NAMALWA (cell line): ENCODE results near the gene PRSS37.
"Not testable (repeated sequence)": the region's sequence is repeated elsewhere in the genome, so short reads cannot be mapped to it uniquely, and the experiment has no call there.

Experiments
- DNase-seq: peaks from one replicate; pipeline ENCODE4 v3.0.0-alpha.2; 2015; ENCODE audit warnings: low spot score

PRSS37 gene, protein sequence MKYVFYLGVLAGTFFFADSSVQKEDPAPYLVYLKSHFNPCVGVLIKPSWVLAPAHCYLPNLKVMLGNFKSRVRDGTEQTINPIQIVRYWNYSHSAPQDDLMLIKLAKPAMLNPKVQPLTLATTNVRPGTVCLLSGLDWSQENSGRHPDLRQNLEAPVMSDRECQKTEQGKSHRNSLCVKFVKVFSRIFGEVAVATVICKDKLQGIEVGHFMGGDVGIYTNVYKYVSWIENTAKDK

GRCh38 chr7:141841385-141841784 lies at the start of gene PRSS37:
TSS of gene PRSS37 (minus strand) at chr7:141841485. CDS start at chr7:141841049, 436 bp downstream.
- DNase-seq = no peak

DNA sequence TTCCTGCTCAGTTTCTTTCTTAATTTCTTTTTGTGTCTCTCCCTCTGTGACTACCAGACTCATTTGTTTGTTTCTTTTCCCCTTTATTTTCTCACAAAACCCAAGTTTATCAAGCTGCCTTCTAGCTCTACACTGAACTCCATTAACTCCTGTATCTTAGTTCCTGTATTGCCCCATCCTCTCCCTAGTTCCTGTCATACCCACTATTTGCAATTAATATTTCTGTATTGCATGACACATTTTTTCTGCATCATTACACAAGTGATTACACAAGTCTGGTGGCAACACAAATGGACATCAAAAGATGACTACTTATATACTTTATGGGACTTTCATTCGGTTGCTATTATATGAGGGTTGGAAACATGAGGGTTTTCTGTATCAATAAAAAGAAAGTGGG lies 48.0 kb upstream of the PRSS37 start:
- DNase-seq = no peak

GRCh38 chr7:141884539-141885225 lies 43.4 kb upstream of the PRSS37 start:
- DNase-seq = no peak

GRCh38 chr7:141880960-141881359 lies 39.7 kb upstream of the PRSS37 start:
- no peak for DNase-seq

GRCh38 chr7:141877365-141877764 lies 36.1 kb upstream of the PRSS37 start:
- DNase-seq = no peak

DNA sequence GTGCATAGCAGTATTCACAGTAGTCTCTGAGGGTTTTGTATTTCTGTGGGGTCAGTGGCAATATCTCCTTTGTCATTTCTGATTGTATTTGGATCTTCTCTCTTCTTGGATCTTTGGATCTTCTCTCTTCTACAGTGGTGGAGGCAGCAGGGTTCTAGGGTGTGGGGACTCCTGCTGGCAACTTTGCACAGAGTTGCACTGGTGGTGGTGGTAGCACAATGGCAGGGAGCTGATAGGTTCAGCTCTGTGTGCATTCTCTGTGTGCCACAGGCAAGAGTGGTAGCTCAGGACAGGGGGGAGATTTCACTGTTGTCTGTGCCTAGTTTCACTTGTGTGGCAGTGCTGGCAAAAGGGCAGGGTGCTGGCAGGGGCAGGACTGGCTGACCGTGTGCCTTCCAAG lies 35.1 kb upstream of the PRSS37 start:
- DNase-seq = no peak

DNA sequence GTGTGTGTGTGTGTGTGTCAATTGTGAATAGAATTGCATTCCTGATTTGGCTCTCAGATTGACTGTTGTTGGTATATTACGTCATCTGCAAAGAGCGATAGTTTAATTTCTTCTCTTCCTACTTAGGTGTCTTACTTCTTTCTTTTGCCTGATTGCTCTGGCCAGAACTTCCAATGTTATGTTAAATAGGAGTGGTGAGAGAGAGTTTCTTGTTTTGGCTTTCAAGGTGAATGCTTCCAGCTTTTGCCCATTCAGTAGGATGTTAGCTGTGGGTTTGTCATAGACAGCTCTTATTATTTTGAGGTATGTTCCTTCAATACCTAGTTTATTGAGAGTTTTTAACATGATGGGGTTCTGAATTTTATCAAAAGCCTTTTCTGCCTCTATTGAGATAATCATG lies 34.2 kb upstream of the PRSS37 start:
- DNase-seq = no peak

DNA sequence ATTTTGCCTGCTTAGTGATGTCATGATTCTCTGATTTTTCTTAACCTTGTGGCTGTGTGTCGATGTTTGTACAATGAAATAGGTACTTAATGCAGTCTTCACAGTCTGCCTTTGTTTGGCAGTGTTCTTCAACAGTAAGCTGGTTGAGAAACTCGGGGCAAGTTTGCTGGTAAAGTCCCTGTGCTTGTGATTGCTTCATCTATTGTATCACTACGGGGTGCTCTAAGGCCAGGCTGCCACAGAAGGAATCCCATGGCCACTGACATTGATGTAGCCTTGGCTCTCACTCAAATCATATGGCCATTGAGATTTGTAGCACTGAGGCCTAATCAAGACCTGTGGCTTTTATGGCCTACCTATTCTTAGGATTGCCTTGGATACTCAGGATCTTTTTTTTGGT lies 33.5 kb upstream of the PRSS37 start:
- DNase-seq = no peak

GRCh38 chr7:141872931-141873330 lies 31.6 kb upstream of the PRSS37 start:
- peak; percentile 16 for DNase-seq

GRCh38 chr7:141866974-141867373 lies 25.7 kb upstream of the PRSS37 start:
- DNase-seq = no peak

- no peak for DNase-seq
These were observed 23.6 kb upstream of the PRSS37 start for GRCh38 chr7:141864765-141865447.

DNA sequence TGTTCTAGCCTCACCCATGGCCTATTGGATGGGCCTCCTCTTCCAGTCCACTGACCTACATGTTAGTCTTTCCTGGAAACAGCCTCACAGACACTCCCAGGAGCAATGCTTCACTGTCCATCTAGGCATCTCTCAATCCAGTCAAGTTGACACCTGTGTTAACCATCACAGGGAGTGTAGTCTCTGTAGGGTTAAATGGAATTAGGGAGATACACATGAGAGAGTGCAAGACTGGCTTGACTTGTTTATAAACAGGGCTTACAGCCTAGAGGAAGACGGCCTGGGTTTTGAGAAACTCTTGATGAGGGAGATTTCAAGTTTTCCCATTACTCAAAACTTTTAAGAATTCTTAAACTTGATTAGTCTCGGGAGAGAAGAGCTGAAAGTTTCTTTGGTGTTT lies 18.9 kb upstream of the PRSS37 start:
- DNase-seq = no peak

DNA sequence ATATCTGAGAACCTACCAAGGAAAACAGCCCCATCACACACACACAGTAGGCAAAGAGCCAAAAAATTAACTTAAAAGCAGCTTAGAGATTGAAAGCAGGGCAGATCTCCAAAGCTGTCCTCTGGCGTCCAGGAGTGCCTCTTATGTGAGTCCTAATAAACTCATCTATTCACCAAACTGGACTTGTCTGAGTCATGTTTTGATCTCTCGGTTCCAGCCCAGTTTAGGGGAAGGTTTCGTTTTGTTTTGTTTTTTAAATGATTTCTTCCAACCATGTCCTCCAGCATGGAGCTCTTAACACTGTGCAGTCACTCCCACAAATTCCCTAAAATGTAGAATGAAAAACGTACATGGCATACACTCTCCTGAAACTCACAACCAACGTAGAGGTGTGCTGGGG lies 6.7 kb upstream of the PRSS37 start:
- no peak for DNase-seq

- no peak for DNase-seq
These were observed 3.0 kb upstream of the PRSS37 start for GRCh38 chr7:141844256-141844655.

- no peak for DNase-seq
These were observed 1.6 kb upstream of the PRSS37 start for GRCh38 chr7:141842904-141843303.

- DNase-seq = no peak
These were observed 577 bp downstream of the PRSS37 start for GRCh38 chr7:141840708-141841107.

DNA sequence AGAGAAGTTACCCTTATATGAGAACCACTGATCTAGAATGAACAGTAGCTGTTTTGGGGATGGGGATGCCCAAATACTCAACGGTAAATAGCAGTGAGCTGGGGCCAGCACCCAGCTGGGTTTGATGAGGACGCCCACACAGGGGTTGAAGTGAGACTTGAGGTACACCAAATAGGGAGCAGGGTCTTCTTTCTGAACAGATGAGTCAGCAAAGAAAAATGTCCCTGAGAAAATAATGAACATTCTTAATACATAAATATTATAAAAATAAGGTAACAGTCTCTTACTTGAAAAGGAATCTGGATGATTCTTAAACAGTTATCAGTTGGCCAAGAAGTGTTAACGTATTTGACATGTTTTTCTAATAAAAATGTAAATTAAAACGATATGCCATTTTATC lies 2.0 kb downstream of the PRSS37 start:
- DNase-seq = no peak

- no peak for DNase-seq
These were observed 2.7 kb downstream of the PRSS37 start for GRCh38 chr7:141838581-141838980.

DNA sequence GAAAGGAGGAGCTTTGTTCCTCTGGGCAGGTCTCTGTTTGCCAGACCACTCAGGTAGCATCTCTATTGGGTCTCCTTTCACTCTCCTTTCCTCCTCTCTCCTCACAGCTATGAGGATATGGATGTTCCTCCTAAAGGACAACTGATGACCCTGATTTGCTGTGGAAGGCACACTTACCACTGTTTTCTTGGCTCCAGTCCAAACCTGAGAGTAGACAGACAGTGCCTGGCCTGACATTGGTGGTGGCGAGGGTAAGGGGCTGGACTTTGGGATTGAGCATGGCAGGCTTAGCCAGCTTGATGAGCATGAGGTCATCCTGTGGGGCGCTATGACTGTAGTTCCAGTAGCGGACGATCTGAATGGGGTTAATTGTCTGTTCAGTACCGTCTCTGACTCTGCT lies 3.6 kb downstream of the PRSS37 start:
- no peak for DNase-seq

GRCh38 chr7:141822432-141822831 lies 18.9 kb downstream of the PRSS37 start:
- DNase-seq = not testable (repeated sequence)

GRCh38 chr7:141820067-141820466 lies 21.2 kb downstream of the PRSS37 start:
- no peak for DNase-seq

- no peak for DNase-seq
These were observed 48.8 kb downstream of the PRSS37 start for GRCh38 chr7:141792526-141792925.

DNA sequence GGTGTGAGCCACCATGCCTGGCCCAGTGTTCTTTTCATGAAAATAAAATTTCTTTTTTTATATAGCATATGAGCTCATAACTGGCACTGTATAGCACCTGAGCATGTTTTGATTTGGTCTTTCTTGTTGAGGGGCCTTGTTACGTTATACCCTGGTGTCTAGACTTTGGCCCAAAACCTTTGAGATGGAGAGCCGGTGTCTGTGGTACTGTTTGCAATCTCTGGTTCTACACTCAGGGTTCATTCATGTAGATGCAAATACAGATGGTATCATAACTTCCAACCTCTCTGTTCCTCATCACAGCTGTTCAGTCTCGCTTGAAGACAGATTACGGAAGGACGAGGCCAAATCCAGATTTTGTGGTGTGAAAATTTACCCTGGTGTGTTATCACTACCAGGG lies 51.4 kb downstream of the PRSS37 start, which contains the start of gene TAS2R5:
TSS of gene TAS2R5 (plus strand) at position 301 of the 400 bp plus-strand sequence. CDS start 145 bp downstream, outside the sequence.
- no peak for DNase-seq
